NT2/D1 (cell line): Measurements from ENCODE around the gene ABAT.

ENCODE experiments used
- SUZ12 ChIP-seq: IDR thresholded peaks from 2 replicates; pipeline ENCODE4 v1.6.1; 2011; ENCODE audit not compliant: insufficient read length, insufficient read depth; ENCODE audit errors: extremely low read depth
- ZNF274 ChIP-seq: IDR thresholded peaks from 2 replicates; pipeline ENCODE4 v1.6.1; 2011; ENCODE audit warnings: mild to moderate bottlenecking, low read depth, low read length

DNA sequence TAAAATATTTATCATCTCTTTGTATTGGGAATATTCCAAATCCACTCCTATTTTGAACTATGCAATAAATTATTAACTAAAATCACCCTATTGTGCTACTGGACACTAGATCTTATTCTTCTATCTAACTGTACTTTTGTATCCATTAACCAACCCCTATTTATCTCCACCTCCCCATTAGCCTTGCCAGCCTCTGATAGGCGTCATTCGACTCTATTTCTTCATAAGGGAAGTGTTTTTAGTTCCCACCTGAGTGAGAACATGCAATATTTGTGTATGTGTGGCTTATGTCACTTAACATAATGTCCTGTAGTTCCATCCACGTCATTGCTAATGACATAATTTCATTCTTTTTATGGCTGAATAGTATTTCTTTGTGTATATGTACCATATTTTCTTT is 99.1 kb downstream of the ABAT start:
- TF ChIP-seq SUZ12, result no peak
- TF ChIP-seq ZNF274, result no peak
